Spleen (tissue), 7 donors: ENCODE data around the gene SIRPB2.

ENCODE experiments used
- CTCF ChIP-seq, 11 experiments: fragments of 200-600 bp in 7 of 11; fragments of 450-650 bp in 4 of 11; sonication (generic) in 4 of 11; IDR thresholded peaks in 8 of 11; conservative IDR thresholded peaks in 3 of 11; 1 replicate in 7 of 11; 2 replicates in 4 of 11; pipeline versions ENCODE4 v1.4.0 to v1.8.0; 2016 to 2021; ENCODE audit warnings: antibody characterized with exemption in 11 of 11, inconsistent platforms in 4 of 11, mild to moderate bottlenecking in 1 of 11
- POLR2AphosphoS5 ChIP-seq, 3 donors: sonication (generic); formaldehyde crosslinking; IDR thresholded peaks; one replicate each; pipeline ENCODE4 v1.5.1; 2017; ENCODE audit warnings: antibody characterized with exemption in 3 of 3
- donor health status: DM: no; HTN: no; CAD: no; lungs with moderate emphysema.
- donor health status: DM: no; HTN: no; CAD: no.
- donor health status: DM: no; HTN: no; CAD: no.

GRCh38 chr20:1462834-1463233 lies 28.4 kb downstream of the SIRPB2 start:
- TF ChIP-seq CTCF (IDR thresholded peaks at IDR 0.05 in 8 of 11, conservative IDR thresholded peaks at IDR 0.05 in 3 of 11) (no peak), POLR2AphosphoS5 (IDR thresholded peaks at IDR 0.05) (no peak)
